ENCODE results near the gene MBTPS1.
A peak's percentile ranks its signal among the peaks of the same experiment; 100 is the strongest.

Gene MBTPS1

DNA sequence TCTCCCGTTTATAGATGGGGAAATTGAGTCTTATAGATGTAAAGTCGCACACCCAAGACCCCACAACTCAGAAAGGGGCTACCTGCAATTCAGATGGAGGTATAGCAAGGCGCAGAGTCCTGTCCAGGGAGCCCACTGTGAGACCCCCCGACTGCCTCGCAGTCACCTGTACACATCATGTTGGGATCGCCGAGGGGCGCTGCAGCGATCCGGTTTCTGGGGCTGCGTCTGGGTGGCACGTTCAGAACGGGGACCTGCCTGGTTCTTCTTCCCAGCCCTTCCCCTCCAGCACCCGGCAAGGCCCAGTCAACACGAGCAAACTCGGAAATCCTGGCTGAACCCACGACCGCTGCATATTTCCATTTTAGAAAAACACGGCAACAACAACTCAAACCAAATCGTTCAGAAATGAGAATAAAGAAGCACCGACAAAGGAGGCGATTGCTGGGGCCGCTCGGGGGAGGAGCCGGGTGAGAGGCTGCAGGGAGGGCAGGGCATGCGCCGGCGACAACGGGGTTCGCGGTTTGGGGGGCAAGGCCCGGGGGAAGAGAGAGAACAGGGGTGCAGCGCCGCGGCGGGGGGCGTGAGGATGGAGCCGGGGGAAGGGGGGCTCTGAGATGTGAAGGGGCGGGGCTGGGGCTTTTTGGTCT lies 27.6 kb upstream of the MBTPS1 start:
- no peak for TF ChIP-seq JUND (IDR thresholded peaks at IDR 0.05; ENCODE audit: low read depth)
- in situ Hi-C loops (cut with HindIII; ENCODE audit: low pct_unique_long_range_greater_than_20kb, low sequenced_read_pairs), result no loop called here

DNA sequence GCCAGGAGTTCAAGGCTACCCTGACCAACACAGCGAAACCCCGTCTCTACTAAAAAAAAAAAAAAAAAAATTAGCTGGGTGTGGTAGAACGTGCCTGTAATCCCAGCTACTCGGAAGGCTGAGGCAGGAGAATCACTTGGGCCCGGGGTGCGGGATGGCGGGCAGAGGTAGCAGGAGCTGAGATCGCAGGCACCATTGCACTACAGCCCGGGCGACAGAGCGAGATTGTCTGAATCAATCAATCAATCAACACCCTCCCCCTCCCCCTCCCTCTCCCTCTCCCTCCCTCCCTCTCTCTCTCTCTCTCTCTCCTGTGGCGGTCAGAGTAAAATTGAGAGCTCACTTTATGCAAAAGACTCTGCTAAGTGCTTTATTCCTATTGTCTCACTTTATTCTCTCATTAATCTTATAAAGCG lies 27.1 kb upstream of the MBTPS1 start:
- in situ Hi-C loops (cut with HindIII; ENCODE audit: low pct_unique_long_range_greater_than_20kb, low sequenced_read_pairs), result no loop called here
- DNase-seq (ENCODE audit: low read depth in 1 of 2, low spot score in 1 of 2), result peak in 1 of 2 experiments; percentile 55
- no peak for TF ChIP-seq JUND (IDR thresholded peaks at IDR 0.05; ENCODE audit: low read depth)

More for the DNA sequence above, 27.6 kb upstream of the MBTPS1 start:
- DNase-seq (ENCODE audit: low read depth in 1 of 2, low spot score in 1 of 2), result peak; percentile 21 to 42

DNA sequence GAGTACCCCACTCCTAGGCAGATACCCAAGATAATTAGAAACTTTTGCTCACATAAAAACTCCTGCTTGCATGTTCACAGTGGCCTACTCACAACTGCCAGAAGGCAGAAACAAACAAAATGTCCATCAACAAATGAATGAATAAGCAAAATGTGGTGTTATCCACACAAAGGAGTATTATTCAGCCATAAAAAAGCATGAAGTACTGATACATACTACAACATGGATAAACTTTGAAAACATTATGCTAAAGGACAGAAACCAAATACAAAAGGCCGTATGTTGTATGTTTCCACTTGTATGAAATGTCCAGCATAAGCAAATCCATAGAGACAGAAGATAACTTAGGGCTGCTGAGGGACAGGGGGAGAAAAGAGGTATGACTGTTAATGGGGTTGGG lies 26.3 kb upstream of the MBTPS1 start:
- TF ChIP-seq JUND (IDR thresholded peaks at IDR 0.05; ENCODE audit: low read depth), result no peak
- DNase-seq (ENCODE audit: low read depth in 1 of 2, low spot score in 1 of 2), result no peak
- in situ Hi-C loops (cut with HindIII; ENCODE audit: low pct_unique_long_range_greater_than_20kb, low sequenced_read_pairs), result no loop called here

DNA sequence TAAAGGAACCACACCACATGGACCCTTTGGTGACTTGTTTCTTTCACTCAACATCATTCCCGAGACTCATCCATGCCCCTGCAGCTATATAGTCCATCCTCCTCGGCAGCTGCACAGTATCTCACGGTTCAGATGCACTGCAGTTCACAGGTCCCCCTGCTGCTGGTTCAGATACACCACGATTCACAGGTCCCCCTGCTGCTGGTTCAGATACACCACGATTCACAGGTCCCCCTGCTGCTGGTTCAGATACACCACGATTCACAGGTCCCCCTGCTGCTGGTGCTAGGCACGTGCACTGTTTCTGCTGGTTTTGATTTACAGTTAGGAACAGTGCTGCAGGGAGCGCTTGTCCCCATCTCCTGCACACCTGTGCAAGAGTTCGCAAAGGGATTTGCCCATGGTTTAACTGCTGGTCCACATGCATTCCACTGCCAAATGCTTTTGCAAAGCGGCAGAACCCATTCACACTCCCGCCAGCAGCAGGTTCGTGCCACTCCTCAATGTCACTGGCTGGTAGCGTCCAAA lies 24.5 kb upstream of the MBTPS1 start:
- TF ChIP-seq JUND (IDR thresholded peaks at IDR 0.05; ENCODE audit: low read depth), result no peak
- in situ Hi-C loops (cut with HindIII; ENCODE audit: low pct_unique_long_range_greater_than_20kb, low sequenced_read_pairs), result no loop called here
- DNase-seq (ENCODE audit: low read depth in 1 of 2, low spot score in 1 of 2), result peak in 1 of 2 experiments; percentile 43

DNA sequence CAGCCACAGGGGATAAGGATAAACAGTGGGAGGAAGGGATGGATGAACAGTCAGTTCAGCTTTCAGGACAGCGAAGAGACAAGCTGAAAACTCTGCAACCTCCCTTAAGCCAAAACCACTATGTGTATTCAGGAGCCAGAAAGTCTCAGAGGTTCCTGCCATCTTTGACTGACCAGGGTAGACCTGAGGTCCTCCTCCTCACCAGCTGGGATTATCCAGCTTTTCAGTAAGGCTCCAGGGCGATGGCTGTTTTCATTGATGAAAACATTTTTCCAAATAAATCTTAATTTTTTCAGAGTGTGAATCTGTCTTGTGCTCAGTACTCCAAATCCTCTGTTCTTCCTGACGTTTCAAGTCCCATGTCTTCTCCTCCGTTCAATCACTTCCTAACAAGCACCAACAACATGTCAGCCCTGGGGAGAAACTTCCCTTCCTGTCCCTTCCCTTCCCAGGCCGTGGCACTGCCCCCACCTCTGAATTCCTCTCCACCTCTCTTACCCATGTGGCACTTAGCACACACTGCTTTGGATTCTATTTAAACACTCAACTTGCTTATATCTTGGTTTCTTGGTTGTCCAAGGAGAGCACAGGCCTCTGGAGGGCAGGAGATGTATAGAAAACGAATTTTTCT lies 23.0 kb upstream of the MBTPS1 start:
- no peak for TF ChIP-seq JUND (IDR thresholded peaks at IDR 0.05; ENCODE audit: low read depth)
- no peak for DNase-seq (ENCODE audit: low read depth in 1 of 2, low spot score in 1 of 2)
- in situ Hi-C loops (cut with HindIII; ENCODE audit: low pct_unique_long_range_greater_than_20kb, low sequenced_read_pairs), result no loop called here

DNA sequence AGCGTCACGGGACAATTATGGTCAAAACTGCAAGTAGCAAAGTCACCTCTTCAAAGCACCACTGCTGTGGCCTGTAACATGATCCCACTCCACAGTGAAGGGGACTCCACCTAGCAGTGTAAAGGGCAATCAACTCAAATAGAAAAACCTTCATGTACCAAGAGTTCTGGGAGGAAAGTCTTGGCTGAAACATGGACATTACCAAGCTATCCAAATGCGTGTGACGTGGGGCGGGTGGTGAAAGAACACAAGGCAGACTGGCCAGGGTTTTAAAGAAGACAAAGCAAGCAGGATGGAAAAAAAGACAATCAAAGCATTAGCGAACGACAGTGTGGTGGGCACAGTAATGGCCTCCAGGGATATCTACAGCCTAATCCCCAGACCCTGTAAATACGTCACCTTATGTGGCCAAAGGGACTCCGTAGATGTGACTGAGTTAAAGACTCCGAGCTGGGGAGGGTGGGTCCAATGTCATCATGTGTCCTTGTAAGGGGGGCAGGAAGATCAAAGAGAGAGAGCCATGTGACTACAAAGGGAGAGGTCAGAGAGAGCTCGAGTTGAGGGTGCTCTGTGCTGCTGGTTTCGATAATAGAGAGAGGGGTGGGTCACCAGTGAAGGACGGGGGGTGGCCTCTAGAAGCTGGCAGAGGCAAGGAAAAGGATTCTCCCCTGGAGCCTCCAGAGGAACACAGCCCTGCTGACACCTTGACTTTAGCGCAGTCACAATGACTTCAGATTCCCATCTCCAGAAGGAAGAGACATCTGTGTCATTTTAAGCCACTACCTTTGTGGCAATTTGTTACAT lies 22.3 kb upstream of the MBTPS1 start:
- peak in 1 of 2 experiments; percentile 46 for DNase-seq (ENCODE audit: low read depth in 1 of 2, low spot score in 1 of 2)
- TF ChIP-seq JUND (IDR thresholded peaks at IDR 0.05; ENCODE audit: low read depth), result no peak
- in situ Hi-C loops (cut with HindIII; ENCODE audit: low pct_unique_long_range_greater_than_20kb, low sequenced_read_pairs), result no loop called here

DNA sequence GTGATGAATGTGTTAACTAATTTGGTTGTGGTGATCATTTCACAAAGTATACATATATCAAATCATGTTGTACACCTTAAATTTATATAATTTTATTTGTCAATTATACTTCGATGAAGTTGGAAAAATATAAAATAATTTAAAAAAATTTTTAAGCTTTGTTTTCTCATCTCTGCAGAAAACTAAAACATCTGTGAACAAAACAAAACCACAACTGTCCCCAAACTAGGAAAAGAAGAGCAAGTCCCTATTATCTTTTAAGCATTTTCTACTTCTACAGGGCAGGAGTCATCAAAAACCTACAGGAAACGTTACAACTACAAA lies 21.7 kb upstream of the MBTPS1 start:
- no peak for DNase-seq (ENCODE audit: low read depth in 1 of 2, low spot score in 1 of 2)
- in situ Hi-C loops (cut with HindIII; ENCODE audit: low pct_unique_long_range_greater_than_20kb, low sequenced_read_pairs), result no loop called here
- no peak for TF ChIP-seq JUND (IDR thresholded peaks at IDR 0.05; ENCODE audit: low read depth)

DNA sequence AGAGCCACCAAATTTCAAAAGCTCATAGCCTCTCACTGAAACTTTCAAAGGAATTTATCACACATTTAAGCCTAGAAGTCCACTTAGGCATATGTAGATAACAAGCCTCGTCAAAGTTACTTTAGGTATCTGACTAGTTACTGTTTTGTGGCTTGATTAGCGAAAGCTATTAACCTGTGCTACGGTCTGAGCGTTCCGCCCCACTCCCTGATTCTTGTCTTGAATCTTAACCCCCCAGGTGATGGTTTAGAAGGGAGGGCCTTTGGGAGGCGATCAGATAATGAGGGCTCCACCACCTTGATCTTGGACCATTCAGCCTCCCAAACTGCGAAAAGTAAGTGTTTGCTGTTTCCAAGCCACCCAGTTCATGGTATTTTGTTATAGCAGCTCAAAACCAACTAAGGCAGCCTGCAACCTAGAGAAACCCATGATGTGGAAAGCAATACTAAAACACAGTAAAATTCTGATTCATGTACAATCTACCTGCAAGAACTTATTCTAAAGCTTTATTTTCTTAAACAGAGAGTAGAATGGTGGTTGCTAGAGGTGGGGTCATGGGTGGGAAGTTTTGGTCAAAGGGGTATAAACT lies 21.1 kb upstream of the MBTPS1 start:
- TF ChIP-seq JUND (IDR thresholded peaks at IDR 0.05; ENCODE audit: low read depth), result no peak
- DNase-seq (ENCODE audit: low read depth in 1 of 2, low spot score in 1 of 2), result no peak
- in situ Hi-C loops (cut with HindIII; ENCODE audit: low pct_unique_long_range_greater_than_20kb, low sequenced_read_pairs), result no loop called here

DNA sequence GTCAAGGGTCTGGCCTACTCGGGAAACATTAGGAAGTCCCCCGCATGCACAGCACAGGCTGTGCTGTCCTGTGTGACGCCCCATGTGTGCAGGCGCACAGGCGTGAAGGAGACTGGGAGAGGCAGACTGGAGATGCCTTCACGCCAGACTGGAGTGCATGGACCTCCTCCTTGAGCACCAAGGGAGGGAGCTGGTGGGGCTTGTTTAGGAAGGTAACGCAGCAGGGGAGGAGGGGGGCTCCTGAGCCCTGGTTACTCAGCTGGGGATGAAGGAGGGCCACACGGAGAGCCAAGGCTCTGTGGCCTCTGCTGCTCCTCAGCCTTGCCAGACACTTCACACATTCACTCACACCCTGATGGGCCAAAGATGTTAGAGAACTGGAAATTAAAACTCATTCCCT lies 20.5 kb upstream of the MBTPS1 start:
- no peak for DNase-seq (ENCODE audit: low read depth in 1 of 2, low spot score in 1 of 2)
- in situ Hi-C loops (cut with HindIII; ENCODE audit: low pct_unique_long_range_greater_than_20kb, low sequenced_read_pairs), result no loop called here
- TF ChIP-seq JUND (IDR thresholded peaks at IDR 0.05; ENCODE audit: low read depth), result no peak

DNA sequence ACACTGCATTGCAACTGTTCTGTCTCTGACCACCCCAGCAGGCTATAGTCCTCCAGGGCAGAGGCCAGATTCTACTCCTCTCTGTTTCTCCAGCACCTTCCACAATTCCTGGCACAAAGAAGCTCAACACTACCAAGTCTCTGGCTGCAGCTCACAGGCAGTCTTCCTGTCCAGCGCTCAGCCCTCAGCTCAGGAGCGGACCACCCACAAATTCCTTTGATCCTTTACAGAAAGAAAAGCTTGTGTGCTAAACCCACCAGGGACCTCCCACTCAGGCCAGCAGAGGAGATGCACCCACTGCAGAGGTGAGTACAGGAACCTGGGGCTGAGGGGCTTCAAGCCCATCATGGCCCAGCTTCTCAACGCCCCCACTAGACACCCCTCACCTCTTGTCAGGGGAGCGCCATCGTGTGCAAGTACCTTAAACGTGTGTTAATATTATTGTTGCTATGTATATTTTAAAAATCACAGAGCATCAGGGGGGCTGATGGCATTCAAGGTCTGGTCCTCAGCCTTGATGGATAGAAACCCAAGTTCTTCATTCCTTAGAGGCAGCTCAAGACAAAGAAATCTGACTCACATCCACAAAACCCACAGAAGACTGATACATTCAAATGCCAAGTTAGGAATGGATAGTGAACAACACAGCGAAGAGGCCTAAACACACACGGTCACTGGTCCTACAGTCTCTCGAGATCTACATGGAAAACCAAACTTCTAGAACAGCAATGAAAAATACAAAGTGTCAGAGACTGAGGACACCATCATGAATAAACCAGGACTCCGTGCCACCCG lies 19.8 kb upstream of the MBTPS1 start:
- in situ Hi-C loops (cut with HindIII; ENCODE audit: low pct_unique_long_range_greater_than_20kb, low sequenced_read_pairs), result no loop called here
- DNase-seq (ENCODE audit: low read depth in 1 of 2, low spot score in 1 of 2), result no peak
- no peak for TF ChIP-seq JUND (IDR thresholded peaks at IDR 0.05; ENCODE audit: low read depth)

DNA sequence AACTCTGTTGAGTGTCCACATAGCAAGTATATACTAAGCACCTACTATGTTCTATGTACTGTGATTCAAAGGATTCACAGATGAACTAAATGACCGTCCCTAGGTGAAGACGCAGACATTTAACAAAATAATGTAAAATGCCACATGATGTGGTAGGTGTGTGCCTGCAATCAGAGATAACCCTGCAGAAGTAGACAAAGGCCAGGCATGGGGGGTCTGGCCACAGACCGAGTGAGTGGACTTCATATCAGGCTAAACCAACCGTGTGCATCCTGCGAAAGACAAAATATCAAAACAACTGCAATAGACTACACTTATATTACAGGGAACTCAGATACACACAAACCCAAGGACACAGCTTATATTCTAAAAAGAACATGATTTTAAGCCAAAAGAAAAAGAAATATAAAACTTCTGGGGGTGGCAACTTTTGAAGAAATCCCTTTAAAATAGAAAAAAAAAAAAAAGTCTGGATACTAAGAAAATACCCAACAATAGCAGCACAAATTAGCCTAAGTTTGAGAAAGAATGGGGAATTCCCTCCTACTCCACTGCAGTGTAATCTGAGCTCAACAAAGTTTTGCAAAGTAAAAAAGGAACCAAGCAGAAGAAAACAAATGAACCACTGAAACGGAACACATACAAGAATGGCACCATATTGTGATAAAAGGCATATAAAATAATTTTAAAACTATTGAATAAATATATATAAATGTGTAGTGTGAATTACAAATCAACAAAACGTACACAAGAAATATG lies 16.0 kb upstream of the MBTPS1 start:
- DNase-seq (ENCODE audit: low read depth in 1 of 2, low spot score in 1 of 2), result no peak
- TF ChIP-seq JUND (IDR thresholded peaks at IDR 0.05; ENCODE audit: low read depth), result no peak
- in situ Hi-C loops (cut with HindIII; ENCODE audit: low pct_unique_long_range_greater_than_20kb, low sequenced_read_pairs), result no loop called here
